Glutamatergic neuron (in vitro differentiated cells): ENCODE measurements around the gene CDK11A. TPM values are rescaled to one million over a fixed set of nuclear protein-coding genes. Genes with fewer than 3 reads are reported as not detected.
A peak's percentile ranks its signal among the peaks of the same experiment; 100 is the strongest.
"Not testable (repeated sequence)": the region's sequence is repeated elsewhere in the genome, so short reads cannot be mapped to it uniquely, and the experiment has no call there.

Experiments used
- DNase-seq: peaks from one replicate; pipeline ENCODE4 v3.0.0; 2022
- H3K27ac Mint-ChIP-seq: one replicate; pipeline ENCODE4 v1.8.0; 2020; ENCODE audit warnings: mild to moderate bottlenecking, mixed read lengths, inconsistent platforms; ENCODE audit not compliant: unreplicated experiment
- H3K27me3 Mint-ChIP-seq: one replicate; pipeline ENCODE4 v1.8.0; 2020; ENCODE audit warnings: mild to moderate bottlenecking, moderate library complexity, mixed read lengths, inconsistent platforms; ENCODE audit not compliant: unreplicated experiment
- H3K36me3 Mint-ChIP-seq: one replicate; pipeline ENCODE4 v1.8.0; 2020; ENCODE audit warnings: mild to moderate bottlenecking, mixed read lengths, inconsistent platforms; ENCODE audit not compliant: unreplicated experiment
- H3K4me1 Mint-ChIP-seq: one replicate; pipeline ENCODE4 v1.8.0; 2020; ENCODE audit warnings: mild to moderate bottlenecking, low read depth, mixed read lengths, inconsistent platforms; ENCODE audit not compliant: unreplicated experiment
- H3K4me3 Mint-ChIP-seq: one replicate; pipeline ENCODE4 v1.8.0; 2020; ENCODE audit warnings: mild to moderate bottlenecking, mixed read lengths, inconsistent platforms; ENCODE audit not compliant: unreplicated experiment
- H3K9me3 Mint-ChIP-seq: one replicate; pipeline ENCODE4 v1.8.0; 2020; ENCODE audit warnings: mild to moderate bottlenecking, moderate library complexity, mixed read lengths, inconsistent platforms; ENCODE audit not compliant: unreplicated experiment
- long read RNA-seq: library from polyadenylated mRNA; unstranded; transcript quantifications from one replicate; pipeline ENCODE4 v2.0.0, GENCODE V29; 2020; ENCODE audit not compliant: unreplicated experiment
- total RNA-seq: library from RNA; stranded (reverse); fragmentation: NEBNext Ultra II Directional; extraction: Animal tissue kit (Norgen Biotek cat#: 25700); gene quantifications from one replicate; pipeline ENCODE4 v1.2.1, GENCODE V29; 2021; ENCODE audit not compliant: unreplicated experiment
- TF ChIP-seq, protein P1 (sequence below): fragments of 200-600 bp; sonication (generic); IDR thresholded peaks from one replicate; pipeline ENCODE4 v1.5.0; 2021; ENCODE audit not compliant: partially characterized antibody, unreplicated experiment

The CDK11A gene
- total RNA-seq: 62.8 TPM
- long read RNA-seq, partial matches to known transcripts: 10 of 15 reads
- long read RNA-seq, other reads (novel, unspliced or antisense): 5 of 15 reads

DNA sequence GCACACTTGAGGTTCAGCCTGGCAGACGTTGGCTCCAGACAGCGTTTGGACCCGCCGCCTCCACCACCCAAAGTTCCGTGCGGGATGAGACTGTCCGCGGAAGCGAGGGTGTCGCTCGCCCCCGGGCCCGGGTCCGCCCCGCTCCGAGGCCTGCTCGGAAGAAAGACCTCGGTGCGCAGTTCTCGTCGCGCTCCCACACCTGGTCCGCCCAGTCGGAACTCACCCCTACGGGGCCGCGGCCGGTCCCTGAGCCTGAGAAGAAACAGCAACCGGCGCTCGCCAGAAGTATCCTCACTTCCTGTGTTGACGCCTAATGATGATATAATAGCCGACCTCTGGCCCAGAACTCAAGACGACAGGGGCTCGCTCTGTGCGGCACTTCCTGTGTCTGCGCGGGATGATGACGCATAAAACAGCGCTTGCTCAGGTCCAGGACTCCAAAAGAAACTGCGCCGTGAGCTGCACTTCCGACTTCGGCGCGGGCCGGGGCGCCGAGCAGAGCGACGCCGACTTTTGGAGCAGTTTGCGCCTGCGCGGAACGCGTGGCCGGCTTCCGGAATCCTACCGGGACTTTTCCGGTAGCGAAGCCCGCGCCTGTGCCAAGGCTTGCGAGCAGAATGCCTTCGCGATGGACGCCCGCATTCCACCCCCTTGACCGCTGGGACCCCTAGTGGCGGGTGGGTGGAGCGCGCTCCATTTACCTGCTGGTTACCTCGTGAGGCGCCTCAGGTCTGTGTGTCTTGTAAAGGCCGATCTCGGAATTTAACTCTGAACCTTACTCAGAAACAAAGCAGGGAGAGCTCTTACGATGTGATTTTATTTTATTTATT, at the start of gene CDK11A:
TSS of gene CDK11A (minus strand) at position 323 of the 830 bp plus-strand sequence. CDS start 1,539 bp downstream, outside the sequence.
- TF ChIP-seq, protein P1, sequence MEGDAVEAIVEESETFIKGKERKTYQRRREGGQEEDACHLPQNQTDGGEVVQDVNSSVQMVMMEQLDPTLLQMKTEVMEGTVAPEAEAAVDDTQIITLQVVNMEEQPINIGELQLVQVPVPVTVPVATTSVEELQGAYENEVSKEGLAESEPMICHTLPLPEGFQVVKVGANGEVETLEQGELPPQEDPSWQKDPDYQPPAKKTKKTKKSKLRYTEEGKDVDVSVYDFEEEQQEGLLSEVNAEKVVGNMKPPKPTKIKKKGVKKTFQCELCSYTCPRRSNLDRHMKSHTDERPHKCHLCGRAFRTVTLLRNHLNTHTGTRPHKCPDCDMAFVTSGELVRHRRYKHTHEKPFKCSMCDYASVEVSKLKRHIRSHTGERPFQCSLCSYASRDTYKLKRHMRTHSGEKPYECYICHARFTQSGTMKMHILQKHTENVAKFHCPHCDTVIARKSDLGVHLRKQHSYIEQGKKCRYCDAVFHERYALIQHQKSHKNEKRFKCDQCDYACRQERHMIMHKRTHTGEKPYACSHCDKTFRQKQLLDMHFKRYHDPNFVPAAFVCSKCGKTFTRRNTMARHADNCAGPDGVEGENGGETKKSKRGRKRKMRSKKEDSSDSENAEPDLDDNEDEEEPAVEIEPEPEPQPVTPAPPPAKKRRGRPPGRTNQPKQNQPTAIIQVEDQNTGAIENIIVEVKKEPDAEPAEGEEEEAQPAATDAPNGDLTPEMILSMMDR: peak; percentile 62
- peak; percentile 92 for DNase-seq
- H3K9me3 Mint-ChIP-seq, H3K4me1 Mint-ChIP-seq, H3K36me3 Mint-ChIP-seq, H3K27me3 Mint-ChIP-seq: not testable (repeated sequence)
- Mint-ChIP-seq H3K4me3 (peak within 1 kb of the TSS; percentile 91), H3K27ac (peak within 1 kb of the TSS; percentile 89)

- DNase-seq: no peak
- Mint-ChIP-seq H3K36me3 (peaks cover 7% of the 10 kb centered on the region), H3K4me1 (peaks cover 14% of the 10 kb centered on the region), H3K9me3 (peaks cover 11% of the 10 kb centered on the region), H3K27me3 (peaks cover 9% of the 10 kb centered on the region), H3K27ac (no peak overlapping the region), H3K4me3 (no peak overlapping the region)
- TF ChIP-seq, protein P1: no peak
Measured at GRCh38 chr1:1773874-1774273, 49.7 kb upstream of the CDK11A start.

- H3K9me3 Mint-ChIP-seq: peaks cover 5% of the 10 kb centered on the region
- no peak overlapping the region for H3K27ac Mint-ChIP-seq
- no peak for DNase-seq
- peaks cover 11% of the 10 kb centered on the region for H3K36me3 Mint-ChIP-seq
- TF ChIP-seq, protein P1: no peak
- peaks cover 8% of the 10 kb centered on the region for H3K4me1 Mint-ChIP-seq
- H3K4me3 Mint-ChIP-seq: no peak overlapping the region
- peaks cover 3% of the 10 kb centered on the region for H3K27me3 Mint-ChIP-seq
Measured at GRCh38 chr1:1771096-1771495, 46.9 kb upstream of the CDK11A start.

DNA sequence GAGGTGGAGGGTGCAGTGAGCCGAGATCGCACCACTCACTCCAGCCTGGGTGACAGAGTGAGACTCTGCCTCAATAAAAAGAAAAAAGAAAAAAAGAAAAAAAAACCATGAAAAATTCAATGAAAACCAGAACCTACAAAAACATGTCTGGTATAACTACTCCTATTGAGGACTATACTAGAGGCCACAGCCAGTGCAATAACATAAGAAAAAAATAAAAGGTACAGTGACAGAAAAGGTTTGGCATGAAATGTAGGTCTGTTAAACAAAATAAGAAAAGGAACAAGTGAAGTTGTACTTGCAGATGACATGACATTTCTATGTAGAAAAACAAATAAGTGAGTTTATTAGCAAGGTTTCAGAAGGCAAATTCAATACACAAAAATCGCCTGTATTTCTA, 45.9 kb upstream of the CDK11A start:
- Mint-ChIP-seq H3K27ac (no peak overlapping the region), H3K9me3 (peaks cover 5% of the 10 kb centered on the region), H3K4me1 (no peaks in the 10 kb centered on the region), H3K27me3 (peaks cover 3% of the 10 kb centered on the region), H3K36me3 (peaks cover 11% of the 10 kb centered on the region), H3K4me3 (no peak overlapping the region)
- no peak for DNase-seq
- TF ChIP-seq, protein P1: no peak
